ENCODE results near the gene NUP54. TPM values are rescaled to one million over a fixed set of nuclear protein-coding genes. Genes with fewer than 3 reads are reported as not detected.

NUP54 gene
- total RNA-seq, 1 donor from 2014 or later = 34.5 TPM

GRCh38 chr4:76147454-76148141 is 599 bp downstream of the NUP54 start:
- Histone ChIP-seq H3K27me3 (ENCODE audit: low read depth) (no peaks in the 10 kb centered on the region), H3K27ac (peak overlapping the region; percentile 93), H3K9me3 (no peaks in the 10 kb centered on the region), H3K4me3 (peak overlapping the region; percentile 86), H3K4me1 (peaks cover 28% of the 10 kb centered on the region), H3K36me3 (peaks cover 17% of the 10 kb centered on the region)
- peak; percentile 87 to 89 for ATAC-seq
- intact Hi-C loops (cut with DNase I) = no loop called here
- TF ChIP-seq CTCF (IDR thresholded peaks at IDR 0.05) = no peak
- DNase-seq = peak; percentile 72

GRCh38 chr4:76144546-76144945 is 3.7 kb downstream of the NUP54 start:
- Histone ChIP-seq H3K36me3 (peaks cover 46% of the 10 kb centered on the region), H3K9me3 (no peaks in the 10 kb centered on the region)
- intact Hi-C loops (cut with DNase I) = no loop called here

GRCh38 chr4:76141241-76141640 is 7.0 kb downstream of the NUP54 start:
- Histone ChIP-seq H3K36me3 (peaks cover 73% of the 10 kb centered on the region), H3K9me3 (no peaks in the 10 kb centered on the region), H3K4me1 (peaks cover 6% of the 10 kb centered on the region), H3K27me3 (ENCODE audit: low read depth) (no peaks in the 10 kb centered on the region), H3K4me3 (no peak overlapping the region), H3K27ac (no peak overlapping the region)
- ATAC-seq (no peak), DNase-seq (no peak)
- intact Hi-C loops (cut with DNase I) = no loop called here
- TF ChIP-seq CTCF (IDR thresholded peaks at IDR 0.05) = no peak

More at GRCh38 chr4:76144546-76144945, 3.7 kb downstream of the NUP54 start:
- Histone ChIP-seq H3K4me3 (no peak overlapping the region), H3K4me1 (peaks cover 27% of the 10 kb centered on the region), H3K27me3 (ENCODE audit: low read depth) (no peaks in the 10 kb centered on the region), H3K27ac (no peak overlapping the region)
- ATAC-seq (no peak), DNase-seq (no peak)
- TF ChIP-seq CTCF (IDR thresholded peaks at IDR 0.05) = no peak

GRCh38 chr4:76127754-76128153 is 20.4 kb downstream of the NUP54 start:
- ATAC-seq (no peak), DNase-seq (no peak)
- TF ChIP-seq CTCF (IDR thresholded peaks at IDR 0.05) = no peak
- Histone ChIP-seq H3K4me1 (no peaks in the 10 kb centered on the region), H3K27ac (no peak overlapping the region), H3K4me3 (no peak overlapping the region), H3K9me3 (no peaks in the 10 kb centered on the region), H3K27me3 (ENCODE audit: low read depth) (no peaks in the 10 kb centered on the region), H3K36me3 (peaks cover 63% of the 10 kb centered on the region)
- intact Hi-C loops (cut with DNase I) = no loop called here

- no peak for TF ChIP-seq CTCF (IDR thresholded peaks at IDR 0.05)
- no peak overlapping the region for H3K4me3 ChIP-seq
- intact Hi-C loops (cut with DNase I) = no loop called here
- ATAC-seq = no peak
- no peak overlapping the region for H3K27ac ChIP-seq
- H3K36me3 ChIP-seq = peaks cover 68% of the 10 kb centered on the region
- no peaks in the 10 kb centered on the region for H3K4me1 ChIP-seq
- no peaks in the 10 kb centered on the region for H3K27me3 ChIP-seq (ENCODE audit: low read depth)
- no peaks in the 10 kb centered on the region for H3K9me3 ChIP-seq
- DNase-seq = no peak
These were observed 22.4 kb downstream of the NUP54 start for GRCh38 chr4:76125816-76126215.
